Osteocyte (in vitro differentiated cells): Measurements from ENCODE around the gene CDK5. TPM values are rescaled to one million over a fixed set of nuclear protein-coding genes. Genes with fewer than 3 reads are reported as not detected.

Experiments
- DNase-seq: peaks from one replicate; pipeline ENCODE4 v3.0.0; 2021; ENCODE audit warnings: mixed read lengths; ENCODE audit not compliant: unreplicated experiment; ENCODE audit errors: extremely low spot score
- H3K27ac Mint-ChIP-seq: one replicate; pipeline ENCODE4 v1.8.0; 2021; ENCODE audit warnings: mild to moderate bottlenecking, mixed read lengths; ENCODE audit not compliant: unreplicated experiment
- H3K27me3 Mint-ChIP-seq: one replicate; pipeline ENCODE4 v1.8.0; 2021; ENCODE audit warnings: mixed read lengths; ENCODE audit not compliant: unreplicated experiment
- H3K36me3 Mint-ChIP-seq: one replicate; pipeline ENCODE4 v1.8.0; 2021; ENCODE audit warnings: mixed read lengths; ENCODE audit not compliant: unreplicated experiment
- H3K4me1 Mint-ChIP-seq: one replicate; pipeline ENCODE4 v1.8.0; 2021; ENCODE audit warnings: mixed read lengths; ENCODE audit not compliant: unreplicated experiment
- H3K4me3 Mint-ChIP-seq: one replicate; pipeline ENCODE4 v1.8.0; 2021; ENCODE audit warnings: mild to moderate bottlenecking, moderate library complexity, mixed read lengths; ENCODE audit not compliant: unreplicated experiment
- H3K9me3 Mint-ChIP-seq: one replicate; pipeline ENCODE4 v1.8.0; 2021; ENCODE audit warnings: mixed read lengths; ENCODE audit not compliant: unreplicated experiment
- total RNA-seq: library from RNA; stranded (reverse); gene quantifications from 2 replicates; pipeline ENCODE4 v1.2.1, GENCODE V29; 2021
- TF ChIP-seq, protein P1 (sequence below): fragments of 200-600 bp; sonication (generic); IDR thresholded peaks from 2 replicates; pipeline ENCODE4 v1.5.0; 2021; ENCODE audit warnings: antibody characterized with exemption, mild to moderate bottlenecking, moderate library complexity

Gene CDK5
- total RNA-seq, 1 donor from 2014 or later = 18.8 TPM

GRCh38 chr7:151060113-151060415, 2.4 kb upstream of the CDK5 start:
- TF ChIP-seq, protein P1, sequence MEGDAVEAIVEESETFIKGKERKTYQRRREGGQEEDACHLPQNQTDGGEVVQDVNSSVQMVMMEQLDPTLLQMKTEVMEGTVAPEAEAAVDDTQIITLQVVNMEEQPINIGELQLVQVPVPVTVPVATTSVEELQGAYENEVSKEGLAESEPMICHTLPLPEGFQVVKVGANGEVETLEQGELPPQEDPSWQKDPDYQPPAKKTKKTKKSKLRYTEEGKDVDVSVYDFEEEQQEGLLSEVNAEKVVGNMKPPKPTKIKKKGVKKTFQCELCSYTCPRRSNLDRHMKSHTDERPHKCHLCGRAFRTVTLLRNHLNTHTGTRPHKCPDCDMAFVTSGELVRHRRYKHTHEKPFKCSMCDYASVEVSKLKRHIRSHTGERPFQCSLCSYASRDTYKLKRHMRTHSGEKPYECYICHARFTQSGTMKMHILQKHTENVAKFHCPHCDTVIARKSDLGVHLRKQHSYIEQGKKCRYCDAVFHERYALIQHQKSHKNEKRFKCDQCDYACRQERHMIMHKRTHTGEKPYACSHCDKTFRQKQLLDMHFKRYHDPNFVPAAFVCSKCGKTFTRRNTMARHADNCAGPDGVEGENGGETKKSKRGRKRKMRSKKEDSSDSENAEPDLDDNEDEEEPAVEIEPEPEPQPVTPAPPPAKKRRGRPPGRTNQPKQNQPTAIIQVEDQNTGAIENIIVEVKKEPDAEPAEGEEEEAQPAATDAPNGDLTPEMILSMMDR = peak; percentile 3

DNA sequence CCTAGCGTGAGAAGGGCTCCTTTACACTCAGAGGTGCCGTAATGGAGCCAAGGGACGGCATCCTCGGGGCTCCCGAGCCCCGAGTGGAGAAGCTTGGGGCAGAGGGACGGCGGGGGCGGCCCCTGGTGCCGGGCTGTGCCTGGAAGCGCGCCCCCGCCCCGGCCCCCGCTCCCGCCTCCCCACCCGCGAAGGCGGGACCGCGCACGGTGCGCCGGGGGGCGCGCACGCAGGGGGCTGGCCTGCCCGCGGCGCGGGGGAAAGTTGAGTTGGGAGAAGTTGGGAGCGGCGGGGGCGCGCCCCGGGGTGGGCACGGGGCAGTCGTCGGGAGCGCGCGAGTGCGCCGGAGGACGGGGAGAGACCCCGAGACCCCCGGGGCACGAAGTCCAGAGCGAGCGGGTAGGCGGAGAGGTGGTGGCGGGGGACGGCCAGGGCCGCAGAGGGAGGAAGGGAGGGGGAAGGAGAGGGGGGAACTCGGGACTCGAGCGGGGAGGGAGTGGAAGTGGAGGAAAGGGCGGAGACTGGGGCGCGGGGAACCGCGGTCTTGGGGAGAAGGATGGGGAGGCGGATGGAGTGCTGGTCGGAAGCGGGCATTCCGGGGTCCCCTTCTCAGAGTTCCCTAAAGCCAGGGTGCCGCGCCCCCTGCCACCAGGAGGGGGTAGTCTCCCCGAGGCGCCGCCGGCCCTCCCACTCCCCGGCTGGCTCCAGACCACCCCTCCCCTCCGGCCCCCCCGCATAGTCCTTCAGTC, 1.8 kb upstream of the CDK5 start, which contains the start of gene SLC4A2:
TSS of gene SLC4A2 (plus strand) at position 223 of the 746 bp plus-strand sequence. CDS start 2,399 bp downstream, outside the sequence.
- DNase-seq = no peak
- H3K27me3 Mint-ChIP-seq = no peaks in the 10 kb centered on the region
- H3K27ac Mint-ChIP-seq = peak within 1 kb of the TSS; percentile 95
- H3K4me3 Mint-ChIP-seq = peak within 1 kb of the TSS; percentile 89
- TF ChIP-seq, protein P1 = peak; percentile 69
- H3K9me3 Mint-ChIP-seq = no peaks in the 10 kb centered on the region
- peaks cover 51% of the 10 kb centered on the region for H3K4me1 Mint-ChIP-seq
- no peaks in the 10 kb centered on the region for H3K36me3 Mint-ChIP-seq

More at GRCh38 chr7:151060113-151060415, 2.4 kb upstream of the CDK5 start:
- Mint-ChIP-seq H3K4me3 (peak overlapping the region; percentile 89), H3K4me1 (peaks cover 51% of the 10 kb centered on the region), H3K36me3 (no peaks in the 10 kb centered on the region), H3K9me3 (no peaks in the 10 kb centered on the region), H3K27ac (peak overlapping the region; percentile 92), H3K27me3 (no peaks in the 10 kb centered on the region)
- no peak for DNase-seq

DNA sequence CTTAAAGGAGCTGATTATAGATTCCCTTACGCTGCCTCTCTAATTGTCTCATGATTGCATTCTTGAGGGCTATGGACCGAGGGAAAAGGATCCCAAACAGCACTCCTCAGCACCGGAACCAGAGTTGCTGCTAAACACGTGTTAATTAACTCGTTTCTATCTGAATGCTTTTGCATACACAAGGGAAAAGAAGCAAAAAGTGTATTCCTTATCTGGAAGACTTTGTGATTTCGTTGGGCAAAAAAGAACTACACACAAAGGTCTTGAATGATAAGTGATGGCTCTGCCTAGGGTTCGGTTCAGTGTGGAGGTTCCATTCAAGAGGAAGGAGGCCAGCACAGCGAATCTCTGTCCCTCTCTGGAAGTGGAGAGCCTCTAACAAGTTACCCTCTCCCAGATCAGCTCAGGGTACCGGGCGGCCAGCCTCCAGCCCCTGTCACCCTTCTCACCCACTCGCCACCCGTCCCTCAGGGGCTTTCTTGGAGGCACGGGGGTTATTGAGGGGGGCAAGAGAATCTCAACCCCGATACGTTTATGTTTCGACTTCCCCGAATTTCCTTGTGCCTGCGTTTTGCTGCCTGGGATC, 1.2 kb upstream of the CDK5 start:
- H3K4me1 Mint-ChIP-seq = peaks cover 51% of the 10 kb centered on the region
- TF ChIP-seq, protein P1 = no peak
- H3K27me3 Mint-ChIP-seq = no peaks in the 10 kb centered on the region
- peak overlapping the region; percentile 89 for H3K4me3 Mint-ChIP-seq
- no peaks in the 10 kb centered on the region for H3K36me3 Mint-ChIP-seq
- peak overlapping the region; percentile 95 for H3K27ac Mint-ChIP-seq
- H3K9me3 Mint-ChIP-seq = no peaks in the 10 kb centered on the region
- no peak for DNase-seq

DNA sequence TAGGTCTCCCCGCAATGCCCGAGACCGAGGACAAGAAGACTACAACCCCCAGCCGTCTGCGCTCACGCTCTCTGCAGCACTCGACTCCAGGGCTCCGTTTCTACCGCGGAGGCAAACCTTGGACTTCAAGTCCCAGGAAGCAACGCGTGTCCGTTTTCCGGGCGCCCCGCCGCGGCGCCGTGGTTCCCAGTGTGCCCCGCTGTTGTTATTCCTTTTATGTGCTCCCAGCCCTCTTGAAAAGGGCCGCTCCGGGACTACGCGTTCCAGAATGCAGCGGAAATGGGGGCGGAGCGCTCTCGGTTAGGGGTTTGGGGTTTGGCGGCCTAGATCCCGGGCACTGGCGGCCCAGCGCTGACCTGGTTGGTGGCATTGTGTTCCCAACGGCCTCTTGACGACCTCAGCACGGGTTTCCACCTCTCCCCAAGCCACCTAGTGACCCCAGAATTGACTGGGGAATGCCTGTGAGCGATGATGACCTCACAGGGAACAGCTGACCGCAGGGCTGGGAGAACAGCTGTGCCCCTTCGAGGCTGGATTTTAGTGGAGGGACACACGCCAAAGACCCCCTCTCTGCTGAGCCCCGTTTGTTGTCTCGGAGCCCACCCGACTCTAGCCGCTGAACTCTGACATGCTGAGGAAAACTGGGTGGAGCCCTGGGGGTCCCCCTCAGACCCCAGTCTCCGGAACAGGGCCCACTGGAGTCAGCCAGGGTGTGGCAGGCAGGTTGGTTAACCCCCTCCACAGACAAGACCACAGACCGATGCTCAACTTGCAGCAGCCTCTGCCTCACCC, 488 bp upstream of the CDK5 start:
- TF ChIP-seq, protein P1 = no peak
- Mint-ChIP-seq H3K9me3 (no peaks in the 10 kb centered on the region), H3K36me3 (no peaks in the 10 kb centered on the region), H3K4me3 (peak overlapping the region; percentile 89), H3K27ac (peak overlapping the region; percentile 95), H3K4me1 (peaks cover 46% of the 10 kb centered on the region), H3K27me3 (no peaks in the 10 kb centered on the region)
- peak; percentile 99 for DNase-seq
